Activated CD4-positive, alpha-beta T cell treated with anti-CD3 and anti-CD28 coated beads for 48 hours (primary cell): Measurements from ENCODE around the gene MSL1.

Experiments used
- DNase-seq: peaks from one replicate; pipeline ENCODE4 v3.0.0-alpha.2; 2020

The MSL1 gene

GRCh38 chr17:40121181-40122135 is at the start of gene MSL1:
TSS of gene MSL1 (plus strand) at chr17:40121971. CDS start at chr17:40122613, 642 bp downstream.
- peak; percentile 88 for DNase-seq

- DNase-seq: no peak
These were observed 49.6 kb upstream of the MSL1 start for GRCh38 chr17:40072040-40072734.

GRCh38 chr17:40072735-40073346 is 48.9 kb upstream of the MSL1 start:
- DNase-seq: no peak

- DNase-seq: no peak
These were observed 48.2 kb upstream of the MSL1 start for GRCh38 chr17:40073454-40074174.

GRCh38 chr17:40074175-40074512 is 47.6 kb upstream of the MSL1 start:
- DNase-seq: no peak

- DNase-seq: no peak
These were observed 46.9 kb upstream of the MSL1 start for GRCh38 chr17:40074871-40075200.

GRCh38 chr17:40075201-40075941 is 46.4 kb upstream of the MSL1 start:
- DNase-seq: peak; percentile 77

- DNase-seq: no peak
These were observed 45.8 kb upstream of the MSL1 start for GRCh38 chr17:40075942-40076498.

GRCh38 chr17:40076591-40076990 is 45.2 kb upstream of the MSL1 start:
- no peak for DNase-seq

GRCh38 chr17:40079545-40079944 is 42.2 kb upstream of the MSL1 start:
- no peak for DNase-seq

GRCh38 chr17:40084477-40084876 is 37.3 kb upstream of the MSL1 start:
- DNase-seq: no peak

GRCh38 chr17:40086150-40087044 is 35.4 kb upstream of the MSL1 start:
- peak; percentile 72 for DNase-seq

GRCh38 chr17:40087049-40087794 is 34.5 kb upstream of the MSL1 start:
- DNase-seq: no peak

GRCh38 chr17:40087903-40088718 is 33.7 kb upstream of the MSL1 start:
- DNase-seq: no peak

GRCh38 chr17:40089077-40089895 is 32.5 kb upstream of the MSL1 start:
- DNase-seq: no peak

GRCh38 chr17:40090237-40091119 is 31.3 kb upstream of the MSL1 start:
- DNase-seq: no peak

GRCh38 chr17:40091691-40092397 is 29.9 kb upstream of the MSL1 start:
- DNase-seq: no peak
